Endothelial cell of umbilical vein (primary cell): Measurements from ENCODE around the gene RPGRIP1L. TPM values are rescaled to one million over a fixed set of nuclear protein-coding genes. Genes with fewer than 3 reads are reported as not detected.

Experiments used
- BruUV-seq: library from RNA; stranded (reverse); fragments of 400-500 nt; replicated peaks from 2 replicates; lab custom pipeline; 2021; lab: Mats Ljungman, UMichigan
- CTCF ChIA-PET: fragments of 300-600, 350-600 bp; sonication (Branson Sonifier 250); formaldehyde crosslinking; loops from one replicate; lab custom pipeline; 2021; ENCODE audit warnings: antibody characterized with exemption, inconsistent platforms; lab: Charles Lee
- POLR2A ChIA-PET: fragments of 300-600, 350-600 bp; sonication (Branson Sonifier 250); formaldehyde crosslinking; loops from one replicate; lab custom pipeline; 2021; ENCODE audit warnings: antibody characterized with exemption, inconsistent platforms; lab: Charles Lee
- DNase-seq: peaks from one replicate; pipeline ENCODE4 v3.0.0-alpha.2; 2011; ENCODE audit warnings: low read depth, low spot score
- FAIRE-seq: peaks from 2 replicates; lab custom pipeline; 2011; peaks lifted over from hg19 to GRCh38; lab: Jason Lieb, UNC
- H2AFZ ChIP-seq: 2 replicates; pipeline ENCODE4 v1.6.0; 2012; ENCODE audit warnings: low read depth, low read length, control low read depth, inconsistent platforms
- H3K27ac ChIP-seq: 2 replicates; pipeline ENCODE4 v1.5.1; 2011; ENCODE audit warnings: low read depth, mild to moderate bottlenecking, control low read depth, low read length, moderate library complexity; ENCODE audit not compliant: insufficient read depth
- H3K27me3 ChIP-seq, 2 experiments: 2 replicates each; pipeline versions ENCODE4 v1.6.0 to v1.6.1; 2011; ENCODE audit warnings: low read length in 2 of 2, mixed read lengths in 1 of 2; ENCODE audit not compliant: control insufficient read depth in 2 of 2, insufficient read depth in 2 of 2
- H3K36me3 ChIP-seq, 2 experiments: 2 replicates in 1 of 2; 3 replicates in 1 of 2; pipeline ENCODE4 v1.5.1; 2011; ENCODE audit warnings: low read length in 2 of 2, mild to moderate bottlenecking in 1 of 2, moderate library complexity in 1 of 2; ENCODE audit not compliant: control insufficient read depth in 2 of 2, insufficient read depth in 2 of 2; ENCODE audit errors: extremely low read depth in 1 of 2
- H3K4me1 ChIP-seq: 3 replicates; pipeline ENCODE4 v1.5.1; 2011; ENCODE audit warnings: mild to moderate bottlenecking, low read length; ENCODE audit not compliant: control insufficient read depth, insufficient read depth; ENCODE audit errors: extremely low read depth
- H3K4me2 ChIP-seq: 2 replicates; pipeline ENCODE4 v1.6.1; 2011; ENCODE audit warnings: low read length, control low read depth, mixed read lengths; ENCODE audit not compliant: insufficient read depth
- H3K4me3 ChIP-seq, 3 experiments: fragments of 200-600 bp in 1 of 3; sonication (generic), shearing (Covaris generic) in 1 of 3; replicated peaks in 1 of 3; 2 replicates each; pipeline ENCODE4 v1.5.1; 2011 to 2016; ENCODE audit warnings: control low read depth in 3 of 3, low read length in 3 of 3, mild to moderate bottlenecking in 2 of 3, inconsistent platforms in 1 of 3, low read depth in 1 of 3, moderate library complexity in 1 of 3; ENCODE audit not compliant: insufficient read depth in 1 of 3
- H3K79me2 ChIP-seq: 2 replicates; pipeline ENCODE4 v1.6.0; 2012; ENCODE audit warnings: low read length, inconsistent platforms; ENCODE audit not compliant: control insufficient read depth, insufficient read depth
- H3K9ac ChIP-seq: replicated peaks from 2 replicates; pipeline ENCODE3; 2011; ENCODE audit warnings: low read length, control low read depth; ENCODE audit not compliant: insufficient read depth; ENCODE audit errors: extremely low read depth
- H3K9me1 ChIP-seq: replicated peaks from 3 replicates; pipeline ENCODE4 v1.6.0; 2011; ENCODE audit warnings: mild to moderate bottlenecking, low read length; ENCODE audit not compliant: control insufficient read depth, insufficient read depth; ENCODE audit errors: extremely low read depth
- H3K9me3 ChIP-seq: replicated peaks from 2 replicates; pipeline ENCODE4 v1.5.1; 2012; ENCODE audit warnings: low read length, inconsistent platforms; ENCODE audit not compliant: control insufficient read depth, insufficient read depth
- H4K20me1 ChIP-seq: replicated peaks from 2 replicates; pipeline ENCODE3; 2011; ENCODE audit warnings: mild to moderate bottlenecking, low read length; ENCODE audit not compliant: control insufficient read depth, insufficient read depth; ENCODE audit errors: extremely low read depth
- CTCF ChIP-seq, 2 donors: IDR thresholded peaks; 1 replicate in 1 of 2; 2 replicates in 1 of 2; pipeline ENCODE4 v1.5.1; 2011; ENCODE audit warnings: low read length in 2 of 2, mild to moderate bottlenecking in 2 of 2, moderate library complexity in 2 of 2, control low read depth in 1 of 2, inconsistent platforms in 1 of 2, low read depth in 1 of 2; ENCODE audit not compliant: insufficient read depth in 1 of 2; ENCODE audit errors: extremely low read depth in 1 of 2
- EZH2 ChIP-seq: IDR thresholded peaks from 2 replicates; pipeline ENCODE4 v1.6.1; 2012; ENCODE audit warnings: borderline replicate concordance, low read depth, mild to moderate bottlenecking, moderate library complexity, low read length, inconsistent platforms; ENCODE audit not compliant: severe bottlenecking
- FOS ChIP-seq: IDR thresholded peaks from 2 replicates; pipeline ENCODE4 v1.6.1; 2011; ENCODE audit warnings: mild to moderate bottlenecking, low read length, moderate library complexity, borderline replicate concordance; ENCODE audit not compliant: insufficient read depth
- GATA2 ChIP-seq: IDR thresholded peaks from 2 replicates; pipeline ENCODE4 v1.7.0; 2011; ENCODE audit warnings: low read depth, mild to moderate bottlenecking, moderate library complexity, mixed read lengths, low read length; ENCODE audit not compliant: insufficient read length, insufficient read depth
- JUN ChIP-seq: IDR thresholded peaks from 2 replicates; pipeline ENCODE4 v1.6.1; 2011; ENCODE audit warnings: borderline replicate concordance, low read depth; ENCODE audit not compliant: insufficient read length, insufficient read depth
- MAX ChIP-seq: IDR thresholded peaks from 2 replicates; pipeline ENCODE4 v1.6.1; 2011; ENCODE audit not compliant: insufficient read depth, insufficient read length
- MYC ChIP-seq: IDR thresholded peaks from one replicate; pipeline ENCODE4 v1.6.1; 2011; ENCODE audit warnings: mild to moderate bottlenecking, low read depth, low read length
- POLR2A ChIP-seq: IDR thresholded peaks from 2 replicates; pipeline ENCODE4 v1.6.1; 2012; ENCODE audit warnings: low read depth, mild to moderate bottlenecking, control low read depth, low read length
- POLR2AphosphoS5 ChIP-seq: IDR thresholded peaks from 2 replicates; pipeline ENCODE4 v1.6.1; 2012; ENCODE audit warnings: low read depth, mild to moderate bottlenecking, control low read depth, low read length, moderate library complexity; ENCODE audit not compliant: insufficient read depth
- dilution Hi-C: fragments of 300-500 bp; cut with MboI; formaldehyde crosslinking; loops from one replicate; pipeline ENCODE4 v1.15.0; 2019; ENCODE audit warnings: low sequenced_read_pairs; ENCODE audit not compliant: extremely low pct_ligation_motif_present
- intact Hi-C: fragments of 100-400 bp; cut with micrococcal nuclease; formaldehyde crosslinking; loops from one replicate; pipeline ENCODE4 v1.10.0; 2022
- polyA plus RNA-seq, 4 experiments: library from polyadenylated mRNA; depleted of rRNA in 3 of 4; stranded (reverse) in 3 of 4; unstranded in 1 of 4; fragments of >200 nt; gene quantifications; 2 replicates each; pipeline versions ENCODE4 v1.2.1 to v1.2.3, GENCODE V29; 2011 to 2012; ENCODE audit warnings: missing spikeins in 1 of 4
- total RNA-seq: library from RNA; stranded (reverse); gene quantifications from 2 replicates; pipeline ENCODE4 v1.2.3, GENCODE V29; 2021

RPGRIP1L gene
- total and polyA plus RNA-seq, 2 donors (not counting 3 experiments of a cell fraction or from before 2014, with no cell fraction given): 3.2 to 13.2 TPM

GRCh38 chr16:53558710-53559109 is 144.9 kb downstream of the RPGRIP1L start:
- Histone ChIP-seq H3K27ac (no peak overlapping the region), H3K9ac (no peak overlapping the region), H3K4me1 (no peaks in the 10 kb centered on the region), H3K79me2 (no peaks in the 10 kb centered on the region), H3K9me3 (no peaks in the 10 kb centered on the region), H3K27me3 (peaks cover 0 to 2% of the 10 kb centered on the region in 2 experiments), H3K4me2 (no peak overlapping the region), H3K9me1 (no peaks in the 10 kb centered on the region), H3K4me3 (no peak overlapping the region), H2AFZ (no peak overlapping the region), H3K36me3 (no peaks in the 10 kb centered on the region), H4K20me1 (no peaks in the 10 kb centered on the region)
- TF ChIP-seq GATA2 (no peak), MYC (no peak), FOS (no peak), POLR2AphosphoS5 (no peak), MAX (no peak), EZH2 (no peak), POLR2A (no peak), CTCF (IDR thresholded peaks at IDR 0.05; ENCODE audit: extremely low read depth in 1 of 2, insufficient read depth in 1 of 2, low read depth in 1 of 2, low read length in 2 of 2) (no peak), JUN (no peak)
- DNase-seq (no peak), FAIRE-seq (no peak)
- dilution Hi-C loops (no loop called here), intact Hi-C loops (loop anchor here (10.0 kb wide), 1 partner anchor 1906 kb away; no protein-coding TSS in a partner anchor)
- no TSS peak for BruUV-seq
- CTCF ChIA-PET: interaction anchor here (0.6 to 1.8 kb wide), 4 partner anchors 9 to 78 kb away, joined by 3 to 14 read pairs (median 5); no protein-coding TSS in a partner anchor
- POLR2A ChIA-PET: no interaction called here
